Stimulated activated CD4-positive, alpha-beta T cell treated with anti-CD3 and anti-CD28 coated beads, Interleukin-2, amount 100 ng/mL, for 24 hours (primary cell): ENCODE data around the gene SOX9.
"Not testable (repeated sequence)": the region's sequence is repeated elsewhere in the genome, so short reads cannot be mapped to it uniquely, and the experiment has no call there.

ENCODE experiments used
- DNase-seq, 2 donors: peaks; one replicate each; pipeline ENCODE4 v3.0.0-alpha.2; 2020

SOX9 gene

GRCh38 chr17:72111336-72111923 lies 9.4 kb upstream of the SOX9 start:
- DNase-seq: no peak

- not testable (repeated sequence) for DNase-seq
These were observed 8.9 kb upstream of the SOX9 start for GRCh38 chr17:72111926-72112325.

- no peak for DNase-seq
These were observed 7.1 kb upstream of the SOX9 start for GRCh38 chr17:72113751-72114150.

GRCh38 chr17:72115781-72116525 lies 4.9 kb upstream of the SOX9 start:
- DNase-seq: no peak

GRCh38 chr17:72116661-72117521 lies 3.9 kb upstream of the SOX9 start:
- DNase-seq: no peak

- DNase-seq: no peak
These were observed 3.1 kb upstream of the SOX9 start for GRCh38 chr17:72117535-72118334.

- peak in 1 of 2 donors; percentile 27 for DNase-seq
These were observed 2.3 kb upstream of the SOX9 start for GRCh38 chr17:72118335-72119076.

GRCh38 chr17:72119077-72119872 lies 1.5 kb upstream of the SOX9 start:
- no peak for DNase-seq

- no peak for DNase-seq
These were observed 763 bp upstream of the SOX9 start for GRCh38 chr17:72119873-72120641.

GRCh38 chr17:72121164-72122009 lies 567 bp downstream of the SOX9 start:
- DNase-seq: no peak

- DNase-seq: no peak
These were observed 1.4 kb downstream of the SOX9 start for GRCh38 chr17:72122010-72122764.

- DNase-seq: no peak
These were observed 2.1 kb downstream of the SOX9 start for GRCh38 chr17:72122765-72123529.

GRCh38 chr17:72123530-72124437 lies 3.0 kb downstream of the SOX9 start:
- no peak for DNase-seq

- no peak for DNase-seq
These were observed 3.6 kb downstream of the SOX9 start for GRCh38 chr17:72124438-72124775.

GRCh38 chr17:72125226-72125651 lies 4.4 kb downstream of the SOX9 start:
- DNase-seq: no peak

GRCh38 chr17:72125742-72126141 lies 4.9 kb downstream of the SOX9 start:
- DNase-seq: no peak
